GM12864 (cell line): ENCODE measurements around the gene FCSK.
"Not testable (repeated sequence)": the region's sequence is repeated elsewhere in the genome, so short reads cannot be mapped to it uniquely, and the experiment has no call there.

Experiments
- DNase-seq: peaks from one replicate; pipeline ENCODE4 v3.0.0-alpha.2; 2011; ENCODE audit warnings: low read depth
- H3K4me3 ChIP-seq: 2 replicates; pipeline ENCODE4 v1.5.1; 2011; ENCODE audit warnings: mild to moderate bottlenecking, low read depth, low read length, control low read depth
- CTCF ChIP-seq: IDR thresholded peaks from 2 replicates; pipeline ENCODE4 v1.5.1; 2011; ENCODE audit warnings: low read depth, mild to moderate bottlenecking, moderate library complexity, low read length, control low read depth, inconsistent platforms; ENCODE audit errors: missing control alignments

The FCSK gene

GRCh38 chr16:70454222-70455034 is at the start of gene FCSK:
TSS of gene FCSK (plus strand) at chr16:70454595. CDS start at chr16:70463191, 8,596 bp downstream.
- no peak for DNase-seq

DNA sequence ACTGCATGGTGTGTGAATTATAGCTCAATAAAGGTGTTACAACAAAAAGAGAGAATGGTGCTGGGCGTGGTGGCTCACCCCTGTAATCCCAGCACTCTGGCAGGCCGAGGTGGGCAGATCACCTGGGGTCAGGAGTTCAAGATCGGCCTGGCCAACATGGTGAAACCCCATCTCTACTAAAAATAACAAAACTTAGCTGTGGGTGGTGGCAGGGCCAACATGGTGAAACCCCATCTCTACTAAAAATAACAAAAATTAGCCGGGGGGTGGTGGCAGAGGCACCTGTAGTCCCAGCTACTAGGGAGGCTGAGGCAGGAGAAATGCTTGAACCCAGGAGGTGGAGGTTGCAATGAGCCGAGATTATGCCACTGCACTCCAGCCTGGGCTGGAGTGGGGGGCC is 48.3 kb upstream of the FCSK start:
- H3K4me3 ChIP-seq, DNase-seq: not testable (repeated sequence)

More at GRCh38 chr16:70454222-70455034, at the start of gene FCSK:
- TF ChIP-seq CTCF, result peak; percentile 12
- peak within 1 kb of the TSS; percentile 83 for H3K4me3 ChIP-seq

DNA sequence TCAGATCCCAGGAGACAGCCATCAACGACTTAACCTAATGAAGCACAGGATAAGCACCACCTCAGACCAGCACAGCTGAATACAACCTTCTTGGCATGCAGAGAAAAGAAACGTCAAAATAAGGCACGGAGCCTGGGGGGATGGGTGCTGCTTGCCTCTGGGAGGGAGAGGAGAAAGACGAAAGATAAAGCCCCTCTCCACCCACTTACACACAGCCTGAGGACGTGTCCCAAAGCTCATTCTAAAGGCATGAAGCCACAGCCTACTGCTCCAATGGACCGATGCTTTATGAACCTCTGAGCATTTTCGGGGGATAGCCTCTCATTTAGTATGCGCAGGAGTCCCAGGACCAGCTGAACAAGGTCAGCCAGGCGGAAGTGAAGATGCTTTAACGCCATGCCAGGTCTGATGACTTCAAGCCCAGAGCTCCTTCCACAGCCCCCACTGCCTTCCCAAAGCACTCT is 46.6 kb upstream of the FCSK start:
- TF ChIP-seq CTCF, result no peak
- no peak for DNase-seq
- peak overlapping the region; percentile 11 for H3K4me3 ChIP-seq

DNA sequence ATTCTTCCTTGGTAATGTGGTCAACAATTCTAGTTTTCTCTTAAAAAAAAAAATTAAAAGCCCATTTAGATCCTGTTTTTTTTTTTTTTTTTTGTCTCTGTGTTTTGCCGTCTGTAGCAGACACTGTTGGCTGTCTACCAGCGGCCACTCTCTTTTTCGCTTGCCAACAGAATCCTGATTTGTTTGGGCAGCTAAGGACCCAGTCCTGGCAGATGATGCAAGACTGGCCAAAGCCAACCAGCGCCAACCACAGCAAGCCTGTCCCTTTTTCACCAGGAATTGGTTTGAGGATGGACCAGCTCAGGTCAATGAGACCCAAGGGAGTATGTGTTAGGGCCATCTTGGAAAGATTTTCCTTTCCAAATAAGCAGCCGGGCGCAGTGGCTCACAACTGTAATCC is 43.7 kb upstream of the FCSK start:
- no peak for DNase-seq
- H3K4me3 ChIP-seq, result no peak overlapping the region
- no peak for TF ChIP-seq CTCF

DNA sequence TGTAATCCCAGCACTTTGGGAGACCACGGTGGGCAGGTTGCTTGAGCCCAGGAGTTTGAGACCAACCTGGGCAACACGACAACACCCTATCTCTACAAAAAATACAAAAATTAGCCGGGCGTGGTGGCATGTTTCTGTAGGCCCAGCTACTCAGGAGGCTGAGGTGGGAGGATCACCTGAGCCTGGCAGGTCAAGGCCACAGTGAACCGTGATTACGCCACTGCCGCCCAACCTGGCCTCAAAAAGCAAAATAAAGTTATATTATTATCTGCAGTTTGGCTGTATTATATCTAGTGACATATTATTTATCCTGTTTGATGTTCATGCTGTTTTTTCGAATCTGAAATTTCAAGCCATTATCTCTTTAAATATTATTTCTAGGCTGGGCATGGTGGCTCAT is 42.0 kb upstream of the FCSK start:
- no peak for TF ChIP-seq CTCF
- DNase-seq, result no peak

GRCh38 chr16:70413572-70413971 is 40.8 kb upstream of the FCSK start:
- not testable (repeated sequence) for DNase-seq, H3K4me3 ChIP-seq

More for the DNA sequence above, 42.0 kb upstream of the FCSK start:
- no peak overlapping the region for H3K4me3 ChIP-seq

DNA sequence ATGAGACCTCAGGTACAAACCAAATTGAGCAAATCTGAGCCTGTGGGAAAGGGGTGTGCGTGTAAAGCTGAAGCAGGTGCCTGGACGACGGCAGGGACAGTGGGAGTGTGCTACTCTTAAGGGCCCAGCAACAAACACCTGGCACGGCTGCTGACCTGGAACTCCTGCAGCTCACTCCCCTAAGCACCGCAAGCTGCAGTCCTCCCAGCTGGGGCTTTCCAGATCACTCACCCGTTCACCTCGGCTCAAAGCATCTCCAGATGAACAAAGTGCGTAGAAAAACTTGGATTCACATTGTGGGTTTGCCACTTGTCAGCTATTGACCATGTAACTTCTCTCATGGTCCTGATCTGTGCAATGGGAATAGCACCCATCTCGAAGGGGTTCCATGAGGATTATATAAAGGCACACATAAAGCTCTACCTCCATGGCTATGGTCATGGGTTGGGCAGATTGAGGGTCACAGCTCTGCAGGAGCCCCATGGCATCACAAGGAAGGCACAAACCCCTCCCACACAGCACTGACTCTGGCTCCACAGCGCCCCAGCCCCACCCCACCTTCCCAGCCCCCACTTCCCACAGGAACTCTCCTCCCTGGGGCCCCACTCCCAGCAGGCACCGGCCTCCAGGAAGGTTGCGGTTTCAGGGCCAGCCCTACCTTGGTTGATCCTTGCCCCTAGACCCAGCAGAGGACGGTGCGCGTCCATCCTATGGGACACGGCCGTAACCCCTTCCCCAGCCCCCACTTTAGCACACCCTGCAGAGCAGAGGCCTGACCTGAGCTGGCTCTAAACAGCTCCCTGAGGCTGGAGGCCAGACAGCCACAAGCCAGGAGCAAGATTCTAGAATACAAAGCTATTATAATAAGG is 37.4 kb upstream of the FCSK start:
- no peak overlapping the region for H3K4me3 ChIP-seq
- DNase-seq, result no peak
- TF ChIP-seq CTCF, result no peak

- TF ChIP-seq CTCF, result no peak
Measured at GRCh38 chr16:70417661-70418060, 36.7 kb upstream of the FCSK start.

More at GRCh38 chr16:70417661-70418060, 36.7 kb upstream of the FCSK start:
- H3K4me3 ChIP-seq, result no peak overlapping the region
- DNase-seq, result no peak
